GM19438 (cell line): ENCODE results near the gene LHFPL3.
"Not testable (repeated sequence)": the region's sequence is repeated elsewhere in the genome, so short reads cannot be mapped to it uniquely, and the experiment has no call there.

Experiments
- ATAC-seq: cut with Tn5 transposase; IDR thresholded peaks from one replicate; pipeline ENCODE4 v1.9.1; 2021; ENCODE audit warnings: low read depth; ENCODE audit not compliant: unreplicated experiment

The LHFPL3 gene

GRCh38 chr7:104923010-104923421 is 594.6 kb downstream of the LHFPL3 start:
- ATAC-seq, result peak; percentile 91

DNA sequence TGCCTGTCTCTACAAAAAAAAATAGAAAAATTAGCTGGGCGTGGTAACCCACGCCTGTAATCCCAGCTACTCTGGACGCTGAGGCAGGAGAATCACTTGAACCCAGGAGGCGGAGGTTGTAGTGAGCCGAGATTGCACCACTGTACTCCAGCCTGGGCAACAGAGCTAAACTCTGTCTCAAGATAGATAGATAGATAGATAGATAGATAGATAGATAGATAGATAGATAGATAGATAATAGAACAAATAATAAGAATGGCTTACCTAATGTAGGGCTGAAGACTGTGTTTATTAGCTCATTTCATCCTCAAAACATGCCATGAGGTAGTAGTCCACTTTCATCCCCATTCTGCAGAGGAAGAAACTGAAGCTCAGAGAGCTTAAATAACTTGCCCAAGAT is 597.8 kb downstream of the LHFPL3 start:
- ATAC-seq, result not testable (repeated sequence)

GRCh38 chr7:104926601-104927041 is 598.2 kb downstream of the LHFPL3 start:
- ATAC-seq, result no peak

- ATAC-seq, result no peak
These were observed 598.7 kb downstream of the LHFPL3 start for GRCh38 chr7:104927055-104927454.

DNA sequence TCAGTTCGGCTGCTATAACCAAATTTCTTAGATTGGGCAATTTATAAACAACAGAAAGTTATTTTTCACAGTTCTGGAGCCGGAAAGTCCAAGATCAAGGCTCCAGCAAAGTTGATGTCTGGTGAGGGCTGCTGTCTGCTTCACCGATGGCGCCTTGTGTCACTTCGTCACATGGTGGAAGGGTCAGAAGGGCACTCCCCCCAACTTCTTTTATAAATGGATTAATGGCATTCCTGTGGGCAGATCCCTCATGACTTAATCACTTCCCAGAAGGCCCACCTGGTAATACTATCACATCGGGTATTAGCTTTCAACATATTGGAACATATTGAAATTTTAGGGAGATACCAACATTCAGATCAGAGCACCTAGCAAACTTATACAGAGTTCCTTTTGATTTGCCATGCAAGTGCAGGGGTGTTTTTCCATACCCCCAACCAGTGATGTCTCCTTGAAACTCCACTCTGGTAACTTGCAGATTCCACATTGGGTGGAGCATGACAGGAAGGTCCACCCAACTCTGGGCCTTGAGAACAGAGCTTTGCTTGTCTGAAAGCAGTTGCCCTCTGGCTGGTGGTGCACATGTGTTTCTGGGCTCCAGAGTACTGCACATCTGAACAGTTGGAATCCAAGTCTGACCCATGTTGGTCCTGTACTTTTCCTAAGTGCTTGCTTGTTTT is 600.5 kb downstream of the LHFPL3 start:
- no peak for ATAC-seq

DNA sequence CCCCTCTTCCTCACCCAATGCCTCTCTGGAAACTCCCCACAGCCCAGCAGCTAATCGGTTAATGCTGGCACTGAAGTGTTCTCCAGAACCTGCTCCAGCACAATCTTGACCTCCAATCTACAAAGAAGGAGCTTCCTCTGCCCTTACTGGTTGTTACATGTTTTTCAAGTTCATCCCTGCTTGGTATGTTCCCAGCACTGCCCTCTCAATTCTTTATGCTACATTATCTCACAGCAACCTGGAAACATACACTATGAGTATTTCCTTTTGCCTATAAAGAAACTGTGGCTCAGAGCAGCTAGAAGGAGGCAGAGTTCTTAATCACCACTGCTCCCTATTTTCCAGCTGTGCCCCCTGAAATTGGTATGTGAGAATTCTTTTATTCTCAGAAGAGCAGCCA is 601.5 kb downstream of the LHFPL3 start:
- ATAC-seq, result no peak

DNA sequence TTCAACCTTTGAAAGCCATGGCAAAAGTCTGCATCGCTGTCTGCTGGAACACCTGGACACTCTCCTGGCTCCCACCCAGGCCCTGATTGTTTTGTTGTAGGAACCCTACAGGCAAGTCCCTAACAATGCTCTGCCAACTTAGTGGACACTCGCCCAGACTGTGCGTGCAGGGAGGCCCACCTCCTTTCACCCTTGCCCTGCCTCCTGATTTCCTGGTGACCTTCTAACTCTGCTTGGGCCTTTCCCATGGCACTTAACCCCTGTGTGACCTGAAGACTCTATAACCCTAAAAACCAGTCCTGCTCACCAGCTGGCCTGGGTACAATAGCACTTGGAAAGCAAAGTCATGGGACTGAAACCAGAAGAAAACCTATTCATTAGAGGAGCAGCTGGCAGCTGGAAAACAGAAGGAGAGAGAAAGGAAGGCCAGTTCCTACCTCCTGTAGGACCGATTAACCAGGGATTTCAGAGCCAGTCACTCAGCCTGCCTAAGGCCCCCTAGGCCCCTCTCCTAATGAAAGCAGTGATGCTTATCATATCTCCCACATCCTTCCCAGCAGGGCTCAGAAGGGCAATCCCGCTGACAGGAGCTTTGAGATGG is 602.9 kb downstream of the LHFPL3 start:
- ATAC-seq, result no peak

DNA sequence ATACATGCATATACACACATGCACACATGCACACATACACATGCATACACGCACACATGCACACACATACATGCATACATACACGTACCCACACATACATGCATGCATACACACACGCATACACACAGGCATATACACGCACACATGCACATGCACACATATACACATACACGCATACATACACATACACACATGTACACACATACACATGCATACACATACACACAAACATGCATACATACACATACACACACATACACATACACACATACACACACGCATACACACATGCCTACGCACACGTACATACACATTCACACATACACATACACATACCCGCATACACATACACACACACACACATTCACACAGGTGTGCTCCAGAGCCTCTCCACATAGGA is 604.6 kb downstream of the LHFPL3 start:
- ATAC-seq, result no peak

DNA sequence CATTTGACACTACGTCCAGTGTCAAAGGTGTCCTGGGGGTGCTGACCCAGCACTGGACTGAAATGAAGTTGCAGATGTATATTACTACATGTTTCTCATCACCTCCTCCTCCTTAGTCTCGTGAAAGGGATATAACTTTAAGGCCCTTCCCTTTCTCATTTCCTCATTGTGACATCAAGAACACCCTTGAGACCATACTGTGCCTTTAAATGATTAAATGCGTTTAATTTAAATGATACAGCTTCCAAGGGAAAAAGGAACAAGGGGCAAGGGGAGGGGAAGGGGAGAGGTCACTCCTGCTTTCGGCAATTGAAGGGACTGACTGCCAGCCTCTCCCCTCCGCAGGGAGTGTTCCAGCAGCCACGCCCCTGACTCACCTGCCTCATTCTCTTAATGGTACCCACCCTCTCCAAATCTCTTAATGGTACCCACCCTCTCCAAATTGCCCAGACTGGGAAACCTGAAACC is 605.2 kb downstream of the LHFPL3 start:
- no peak for ATAC-seq

GRCh38 chr7:104934665-104935064 is 606.3 kb downstream of the LHFPL3 start:
- ATAC-seq, result no peak

DNA sequence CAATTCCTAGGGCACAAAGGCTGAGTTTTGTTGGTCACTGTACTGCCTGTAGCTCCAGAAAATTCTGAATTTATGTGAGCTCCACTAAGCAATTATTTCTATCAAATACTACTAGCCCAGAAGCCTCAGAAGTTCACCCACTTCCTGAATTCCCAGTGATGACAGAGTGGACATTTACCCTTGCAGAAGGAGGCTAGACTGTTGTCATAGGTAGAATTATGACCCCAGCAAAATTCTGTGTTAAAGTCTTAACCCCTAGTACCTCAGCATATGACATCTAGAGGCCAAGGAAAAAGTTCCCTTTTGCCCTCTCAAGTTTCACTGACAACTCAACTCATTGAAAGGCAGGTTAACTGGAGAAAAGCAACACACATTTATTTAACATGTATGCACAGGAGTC is 606.9 kb downstream of the LHFPL3 start:
- ATAC-seq, result no peak

GRCh38 chr7:104936546-104936945 is 608.1 kb downstream of the LHFPL3 start:
- no peak for ATAC-seq

- ATAC-seq, result not testable (repeated sequence)
These were observed 609.1 kb downstream of the LHFPL3 start for GRCh38 chr7:104937489-104937888.

- ATAC-seq, result no peak
These were observed 610.5 kb downstream of the LHFPL3 start for GRCh38 chr7:104938741-104939390.

- ATAC-seq, result no peak
These were observed 611.8 kb downstream of the LHFPL3 start for GRCh38 chr7:104940023-104940710.

GRCh38 chr7:104943502-104944343 is 615.3 kb downstream of the LHFPL3 start:
- ATAC-seq, result peak; percentile 40

GRCh38 chr7:104945599-104945956 is 617.2 kb downstream of the LHFPL3 start:
- no peak for ATAC-seq

DNA sequence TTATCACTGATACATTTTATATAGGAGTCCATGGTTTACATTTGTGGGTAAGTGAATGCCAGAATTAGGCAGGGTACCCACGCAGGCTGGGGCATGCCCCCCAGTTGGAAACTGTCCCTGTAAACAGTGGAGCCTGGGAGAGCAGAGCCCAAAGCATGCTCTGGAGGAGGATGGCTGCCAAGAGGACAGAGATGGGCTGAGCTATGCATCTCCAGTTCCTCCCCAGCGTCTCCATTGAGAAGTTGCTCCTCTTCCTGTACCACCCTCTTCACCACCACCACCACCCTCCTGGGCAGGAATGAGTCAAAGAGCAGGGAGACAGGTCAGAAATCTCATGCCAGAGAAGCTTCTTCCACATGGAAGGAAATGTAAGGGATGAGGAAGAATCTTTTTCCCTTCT is 617.9 kb downstream of the LHFPL3 start:
- no peak for ATAC-seq

DNA sequence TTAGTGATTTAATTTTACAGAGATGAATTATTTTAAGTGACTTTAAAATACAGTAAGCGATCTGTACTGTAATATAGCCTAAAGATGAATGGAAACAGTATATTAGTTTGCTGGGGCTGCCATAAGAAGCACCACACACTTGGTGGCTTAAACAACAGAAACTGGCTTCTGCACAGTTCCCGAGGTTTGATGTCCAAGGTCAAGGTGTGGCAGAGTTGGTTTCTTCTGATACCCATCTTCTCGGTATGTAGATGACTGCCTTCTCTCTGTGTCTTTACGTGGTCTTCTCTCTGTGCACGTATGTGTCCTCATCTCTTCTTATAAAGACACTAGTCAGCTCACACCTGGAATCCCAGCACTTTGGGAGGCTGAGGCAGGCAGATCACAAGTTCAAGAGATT is 621.6 kb downstream of the LHFPL3 start:
- ATAC-seq, result no peak

DNA sequence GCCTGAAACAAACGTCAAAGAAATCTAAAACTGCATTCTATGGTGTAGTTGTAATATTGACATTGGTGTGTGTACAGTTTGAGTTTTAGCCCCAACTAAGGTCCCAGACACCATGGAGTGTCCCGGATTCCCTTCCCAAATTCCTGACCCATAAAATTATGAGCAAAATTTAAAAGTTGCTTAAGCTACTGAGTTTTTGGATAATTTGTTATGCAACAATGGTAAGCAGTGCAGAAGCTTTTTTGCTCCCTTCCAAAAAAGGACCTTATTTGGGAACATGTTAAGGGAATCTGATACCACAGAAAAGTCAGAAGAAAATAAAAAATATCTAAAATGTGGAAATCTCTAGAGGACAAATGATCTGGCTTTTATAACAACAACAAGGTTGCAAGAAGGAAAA is 622.4 kb downstream of the LHFPL3 start:
- no peak for ATAC-seq
